D341Med (cell line): Measurements from ENCODE around the gene CCL18.
"Not testable (repeated sequence)": the region's sequence is repeated elsewhere in the genome, so short reads cannot be mapped to it uniquely, and the experiment has no call there.

Source experiments
- DNase-seq: peaks from one replicate; pipeline ENCODE4 v3.0.0; 2012; ENCODE audit warnings: low spot score

The CCL18 gene

GRCh38 chr17:36071751-36072150, 7.7 kb downstream of the CCL18 start:
- no peak for DNase-seq

- peak; percentile 79 for DNase-seq
Observed at GRCh38 chr17:36072431-36073121, 8.5 kb downstream of the CCL18 start.

GRCh38 chr17:36074365-36074764, 10.3 kb downstream of the CCL18 start:
- DNase-seq = no peak

GRCh38 chr17:36081681-36082471, 17.8 kb downstream of the CCL18 start:
- DNase-seq = not testable (repeated sequence)

GRCh38 chr17:36082482-36083120, 18.5 kb downstream of the CCL18 start:
- DNase-seq = not testable (repeated sequence)

GRCh38 chr17:36083691-36084090, 19.6 kb downstream of the CCL18 start:
- DNase-seq = not testable (repeated sequence)

- no peak for DNase-seq
Observed at GRCh38 chr17:36085765-36086164, 21.7 kb downstream of the CCL18 start.

- no peak for DNase-seq
Observed at GRCh38 chr17:36086791-36087190, 22.7 kb downstream of the CCL18 start.

- not testable (repeated sequence) for DNase-seq
Observed at GRCh38 chr17:36087471-36087870, 23.4 kb downstream of the CCL18 start.

GRCh38 chr17:36087897-36088572, 24.0 kb downstream of the CCL18 start:
- not testable (repeated sequence) for DNase-seq

GRCh38 chr17:36088670-36089338, 24.7 kb downstream of the CCL18 start:
- DNase-seq = no peak

- no peak for DNase-seq
Observed at GRCh38 chr17:36089339-36089865, 25.3 kb downstream of the CCL18 start.

GRCh38 chr17:36089888-36090836, 26.1 kb downstream of the CCL18 start, which contains the start of gene CCL3:
TSS of gene CCL3 (minus strand) at chr17:36090143. CDS start at chr17:36090058, 85 bp downstream.
- DNase-seq = no peak

GRCh38 chr17:36092230-36092629, 28.2 kb downstream of the CCL18 start:
- no peak for DNase-seq

GRCh38 chr17:36092715-36093114, 28.6 kb downstream of the CCL18 start:
- DNase-seq = not testable (repeated sequence)

- no peak for DNase-seq
Observed at GRCh38 chr17:36094232-36094631, 30.2 kb downstream of the CCL18 start.

- no peak for DNase-seq
Observed at GRCh38 chr17:36094746-36095145, 30.7 kb downstream of the CCL18 start.

GRCh38 chr17:36095992-36096391, 31.9 kb downstream of the CCL18 start:
- no peak for DNase-seq

GRCh38 chr17:36099004-36099403, 34.9 kb downstream of the CCL18 start:
- DNase-seq = not testable (repeated sequence)

GRCh38 chr17:36103401-36103975, 39.4 kb downstream of the CCL18 start, which contains the start of gene CCL4:
TSS of gene CCL4 (plus strand) at chr17:36103827. CDS start at chr17:36103906, 79 bp downstream.
- not testable (repeated sequence) for DNase-seq
